Measurements from ENCODE around the gene LTA4H. TPM values are rescaled to one million over a fixed set of nuclear protein-coding genes. Genes with fewer than 3 reads are reported as not detected.

Gene LTA4H
- total RNA-seq, 2 donors from 2014 or later, result 112 to 141 TPM

- DNase-seq, result no peak
- Histone ChIP-seq H3K9me3 (ENCODE audit: control insufficient read depth, low read length) (no peaks in the 10 kb centered on the region), H3K4me1 (ENCODE audit: control insufficient read depth, insufficient read depth, low read length) (no peaks in the 10 kb centered on the region), H3K27ac (ENCODE audit: low read depth, low read length) (no peak overlapping the region), H3K4me3 (ENCODE audit: low read length) (no peak overlapping the region), H3K36me3 (ENCODE audit: control insufficient read depth, insufficient read depth, low read length) (no peaks in the 10 kb centered on the region), H3K27me3 (ENCODE audit: control insufficient read depth, insufficient read depth, low read length, poor library complexity, severe bottlenecking) (peaks cover 4% of the 10 kb centered on the region), H3K9ac (ENCODE audit: extremely low read depth, low read length, poor library complexity, severe bottlenecking) (no peak overlapping the region)
- H3K4me1 Mint-ChIP-seq, result peaks cover 10% of the 10 kb centered on the region
- H3K36me3 Mint-ChIP-seq (ENCODE audit: low read depth), result no peaks in the 10 kb centered on the region
- TF ChIP-seq CTCF (conservative IDR thresholded peaks at IDR 0.05), result no peak
- no peak overlapping the region for H3K4me3 Mint-ChIP-seq
- H3K9me3 Mint-ChIP-seq, result no peaks in the 10 kb centered on the region
- H3K27ac Mint-ChIP-seq, result no peak overlapping the region
- H3K27me3 Mint-ChIP-seq (ENCODE audit: insufficient read depth), result peaks cover 2% of the 10 kb centered on the region
- 92 to 96% methylated on average over 3 of the region's 3 CpGs for WGBS, 2 experiments (ENCODE audit: insufficient coverage in 1 of 2, insufficient read length in 1 of 2)
Measured at GRCh38 chr12:95978774-95979173, 56.6 kb downstream of the LTA4H start.

- Histone ChIP-seq H3K4me1 (ENCODE audit: control insufficient read depth, insufficient read depth, low read length) (no peaks in the 10 kb centered on the region), H3K9me3 (ENCODE audit: control insufficient read depth, low read length) (no peaks in the 10 kb centered on the region), H3K9ac (ENCODE audit: extremely low read depth, low read length, poor library complexity, severe bottlenecking) (no peak overlapping the region), H3K4me3 (ENCODE audit: low read length) (no peak overlapping the region), H3K27me3 (ENCODE audit: control insufficient read depth, insufficient read depth, low read length, poor library complexity, severe bottlenecking) (peaks cover 4% of the 10 kb centered on the region), H3K27ac (ENCODE audit: low read depth, low read length) (no peak overlapping the region), H3K36me3 (ENCODE audit: control insufficient read depth, insufficient read depth, low read length) (no peaks in the 10 kb centered on the region)
- no peak overlapping the region for H3K27ac Mint-ChIP-seq
- no peak overlapping the region for H3K4me3 Mint-ChIP-seq
- H3K4me1 Mint-ChIP-seq, result peaks cover 10% of the 10 kb centered on the region
- no peak for DNase-seq
- no peak for TF ChIP-seq CTCF (conservative IDR thresholded peaks at IDR 0.05)
- H3K27me3 Mint-ChIP-seq (ENCODE audit: insufficient read depth), result peaks cover 2% of the 10 kb centered on the region
- 81 to 94% methylated on average over 3 to 5 of the region's 5 CpGs for WGBS, 2 experiments (ENCODE audit: insufficient coverage in 1 of 2, insufficient read length in 1 of 2)
- H3K9me3 Mint-ChIP-seq, result no peaks in the 10 kb centered on the region
- no peaks in the 10 kb centered on the region for H3K36me3 Mint-ChIP-seq (ENCODE audit: low read depth)
Measured at GRCh38 chr12:95978351-95978750, 57.0 kb downstream of the LTA4H start.

GRCh38 chr12:95977764-95978305, 57.6 kb downstream of the LTA4H start:
- no peaks in the 10 kb centered on the region for H3K4me1 ChIP-seq (ENCODE audit: control insufficient read depth, insufficient read depth, low read length)
- no peaks in the 10 kb centered on the region for H3K36me3 ChIP-seq (ENCODE audit: control insufficient read depth, insufficient read depth, low read length)
- Mint-ChIP-seq H3K4me1 (peaks cover 13% of the 10 kb centered on the region), H3K9me3 (no peaks in the 10 kb centered on the region), H3K36me3 (ENCODE audit: low read depth) (no peaks in the 10 kb centered on the region), H3K4me3 (no peak overlapping the region), H3K27ac (no peak overlapping the region), H3K27me3 (ENCODE audit: insufficient read depth) (peaks cover 2% of the 10 kb centered on the region)
- no peak overlapping the region for H3K9ac ChIP-seq (ENCODE audit: extremely low read depth, low read length, poor library complexity, severe bottlenecking)
- no peaks in the 10 kb centered on the region for H3K9me3 ChIP-seq (ENCODE audit: control insufficient read depth, low read length)
- H3K27me3 ChIP-seq (ENCODE audit: control insufficient read depth, insufficient read depth, low read length, poor library complexity, severe bottlenecking), result peaks cover 4% of the 10 kb centered on the region
- H3K27ac ChIP-seq (ENCODE audit: low read depth, low read length), result no peak overlapping the region
- no peak overlapping the region for H3K4me3 ChIP-seq (ENCODE audit: low read length)
- no peak for TF ChIP-seq CTCF (conservative IDR thresholded peaks at IDR 0.05)
- WGBS, 2 experiments (ENCODE audit: insufficient coverage in 1 of 2, insufficient read length in 1 of 2), result 90 to 92% methylated on average over 11 of the region's 11 CpGs
- DNase-seq, result no peak
